ENCODE measurements around the gene MAPT. TPM values are rescaled to one million over a fixed set of nuclear protein-coding genes. Genes with fewer than 3 reads are reported as not detected.

The MAPT gene
- total RNA-seq, 1 donor from 2014 or later, result 0.06 TPM

DNA sequence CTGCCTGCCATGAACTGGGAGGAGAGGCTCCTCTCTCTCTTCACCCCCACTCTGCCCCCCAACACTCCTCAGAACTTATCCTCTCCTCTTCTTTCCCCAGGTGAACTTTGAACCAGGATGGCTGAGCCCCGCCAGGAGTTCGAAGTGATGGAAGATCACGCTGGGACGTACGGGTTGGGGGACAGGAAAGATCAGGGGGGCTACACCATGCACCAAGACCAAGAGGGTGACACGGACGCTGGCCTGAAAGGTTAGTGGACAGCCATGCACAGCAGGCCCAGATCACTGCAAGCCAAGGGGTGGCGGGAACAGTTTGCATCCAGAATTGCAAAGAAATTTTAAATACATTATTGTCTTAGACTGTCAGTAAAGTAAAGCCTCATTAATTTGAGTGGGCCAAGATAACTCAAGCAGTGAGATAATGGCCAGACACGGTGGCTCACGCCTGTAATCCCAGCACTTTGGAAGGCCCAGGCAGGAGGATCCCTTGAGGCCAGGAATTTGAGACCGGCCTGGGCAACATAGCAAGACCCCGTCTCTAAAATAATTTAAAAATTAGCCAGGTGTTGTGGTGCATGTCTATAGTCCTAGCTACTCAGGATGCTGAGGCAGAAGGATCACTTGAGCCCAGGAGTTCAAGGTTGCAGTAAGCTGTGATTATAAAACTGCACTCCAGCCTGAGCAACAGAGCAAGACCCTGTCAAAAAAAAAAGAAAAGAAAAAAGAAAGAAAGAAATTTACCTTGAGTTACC is 68.0 kb downstream of the MAPT start:
- no peak overlapping the region for H3K4me3 ChIP-seq (ENCODE audit: low read depth, low read length)
- no peak for DNase-seq (ENCODE audit: low read depth)
- TF ChIP-seq, protein P1, sequence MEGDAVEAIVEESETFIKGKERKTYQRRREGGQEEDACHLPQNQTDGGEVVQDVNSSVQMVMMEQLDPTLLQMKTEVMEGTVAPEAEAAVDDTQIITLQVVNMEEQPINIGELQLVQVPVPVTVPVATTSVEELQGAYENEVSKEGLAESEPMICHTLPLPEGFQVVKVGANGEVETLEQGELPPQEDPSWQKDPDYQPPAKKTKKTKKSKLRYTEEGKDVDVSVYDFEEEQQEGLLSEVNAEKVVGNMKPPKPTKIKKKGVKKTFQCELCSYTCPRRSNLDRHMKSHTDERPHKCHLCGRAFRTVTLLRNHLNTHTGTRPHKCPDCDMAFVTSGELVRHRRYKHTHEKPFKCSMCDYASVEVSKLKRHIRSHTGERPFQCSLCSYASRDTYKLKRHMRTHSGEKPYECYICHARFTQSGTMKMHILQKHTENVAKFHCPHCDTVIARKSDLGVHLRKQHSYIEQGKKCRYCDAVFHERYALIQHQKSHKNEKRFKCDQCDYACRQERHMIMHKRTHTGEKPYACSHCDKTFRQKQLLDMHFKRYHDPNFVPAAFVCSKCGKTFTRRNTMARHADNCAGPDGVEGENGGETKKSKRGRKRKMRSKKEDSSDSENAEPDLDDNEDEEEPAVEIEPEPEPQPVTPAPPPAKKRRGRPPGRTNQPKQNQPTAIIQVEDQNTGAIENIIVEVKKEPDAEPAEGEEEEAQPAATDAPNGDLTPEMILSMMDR (conservative IDR thresholded peaks at IDR 0.05; ENCODE audit: low read depth, low read length), result no peak

GRCh38 chr17:45963283-45963682 is 68.9 kb downstream of the MAPT start:
- TF ChIP-seq, protein P1 (conservative IDR thresholded peaks at IDR 0.05; ENCODE audit: low read depth, low read length), result no peak
- no peak for DNase-seq (ENCODE audit: low read depth)
- no peak overlapping the region for H3K4me3 ChIP-seq (ENCODE audit: low read depth, low read length)

GRCh38 chr17:45963889-45964288 is 69.5 kb downstream of the MAPT start:
- TF ChIP-seq, protein P1 (conservative IDR thresholded peaks at IDR 0.05; ENCODE audit: low read depth, low read length), result no peak
- DNase-seq (ENCODE audit: low read depth), result no peak
- H3K4me3 ChIP-seq (ENCODE audit: low read depth, low read length), result no peak overlapping the region

GRCh38 chr17:45964634-45965033 is 70.3 kb downstream of the MAPT start:
- TF ChIP-seq, protein P1 (conservative IDR thresholded peaks at IDR 0.05; ENCODE audit: low read depth, low read length), result no peak
- no peak for DNase-seq (ENCODE audit: low read depth)
- H3K4me3 ChIP-seq (ENCODE audit: low read depth, low read length), result no peak overlapping the region

DNA sequence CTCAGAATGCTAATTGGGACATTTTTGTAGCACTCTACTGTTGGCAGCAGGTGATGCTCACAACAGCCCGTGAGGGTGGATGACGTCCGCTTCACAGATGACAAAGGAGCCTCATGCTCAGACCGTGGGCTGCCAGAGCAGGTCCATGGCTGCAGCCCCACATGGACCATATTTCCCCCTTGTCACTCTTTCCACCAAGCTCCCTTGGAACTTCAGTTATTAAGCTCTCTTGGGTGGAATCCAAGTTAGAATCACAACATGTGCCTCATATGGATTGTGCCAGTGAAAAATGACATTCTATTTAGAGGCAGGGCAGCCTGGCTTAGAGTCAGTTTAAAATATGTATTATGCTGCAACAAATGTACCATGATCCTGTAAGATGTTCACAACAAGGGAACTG is 71.5 kb downstream of the MAPT start:
- no peak overlapping the region for H3K4me3 ChIP-seq (ENCODE audit: low read depth, low read length)
- DNase-seq (ENCODE audit: low read depth), result no peak
- TF ChIP-seq, protein P1 (conservative IDR thresholded peaks at IDR 0.05; ENCODE audit: low read depth, low read length), result no peak

- TF ChIP-seq, protein P1 (conservative IDR thresholded peaks at IDR 0.05; ENCODE audit: low read depth, low read length), result no peak
- no peak overlapping the region for H3K4me3 ChIP-seq (ENCODE audit: low read depth, low read length)
- DNase-seq (ENCODE audit: low read depth), result no peak
These were observed 72.4 kb downstream of the MAPT start for GRCh38 chr17:45966606-45967280.

Measured in epithelial cell of proximal tubule (primary cell).